DOHH2 (cell line): ENCODE results near the gene CDC42BPA.

Experiments used
- H3F3A ChIP-seq: fragments of 200-600 bp; sonication (generic), shearing (Covaris generic); 2 replicates; pipeline ENCODE4 v1.6.0; 2016; ENCODE audit warnings: antibody characterized with exemption, mild to moderate bottlenecking; ENCODE audit not compliant: control insufficient read depth, insufficient read depth
- H3K27ac ChIP-seq: fragments of 200-600 bp; sonication (generic); 2 replicates; pipeline ENCODE4 v1.5.1; 2014; ENCODE audit warnings: low read depth, mild to moderate bottlenecking, low read length, moderate library complexity
- H3K27me3 ChIP-seq: fragments of 200-600 bp; sonication (generic); 2 replicates; pipeline ENCODE4 v1.6.1; 2014; ENCODE audit warnings: mild to moderate bottlenecking, low read length, mixed read lengths; ENCODE audit not compliant: control insufficient read depth
- H3K36me3 ChIP-seq: fragments of 200-600 bp; sonication (generic); 2 replicates; pipeline ENCODE4 v1.6.1; 2014; ENCODE audit warnings: mild to moderate bottlenecking, low read length, moderate library complexity, mixed read lengths; ENCODE audit not compliant: control insufficient read depth
- H3K4me1 ChIP-seq: fragments of 200-600 bp; sonication (generic); 2 replicates; pipeline ENCODE4 v1.6.1; 2014; ENCODE audit warnings: mild to moderate bottlenecking, low read length, mixed read lengths; ENCODE audit not compliant: control insufficient read depth
- H3K4me2 ChIP-seq: fragments of 200-600 bp; sonication (generic); 2 replicates; pipeline ENCODE4 v1.6.0; 2014; ENCODE audit warnings: mild to moderate bottlenecking, low read length, moderate library complexity
- H3K4me3 ChIP-seq: fragments of 200-600 bp; sonication (generic); 2 replicates; pipeline ENCODE4 v1.5.1; 2014; ENCODE audit warnings: mild to moderate bottlenecking, low read length, mixed read lengths
- H3K79me2 ChIP-seq: fragments of 200-600 bp; sonication (generic); 2 replicates; pipeline ENCODE4 v1.6.1; 2014; ENCODE audit warnings: mild to moderate bottlenecking, low read length, mixed read lengths; ENCODE audit not compliant: control insufficient read depth
- H3K9me2 ChIP-seq: fragments of 200-600 bp; sonication (generic); replicated peaks from 2 replicates; pipeline ENCODE4 v1.6.1; 2014; ENCODE audit warnings: mild to moderate bottlenecking, low read length, mixed read lengths; ENCODE audit not compliant: control insufficient read depth
- H3K9me3 ChIP-seq: fragments of 200-600 bp; sonication (generic); 2 replicates; pipeline ENCODE4 v1.6.1; 2014; ENCODE audit warnings: antibody characterized with exemption, low read length, mixed read lengths; ENCODE audit not compliant: control insufficient read depth, insufficient read depth
- H4K20me1 ChIP-seq: fragments of 200-600 bp; sonication (generic); 2 replicates; pipeline ENCODE4 v1.6.0; 2014; ENCODE audit warnings: low read depth, mild to moderate bottlenecking, antibody characterized with exemption, low read length, moderate library complexity; ENCODE audit not compliant: control insufficient read depth, insufficient read depth
- EZH2phosphoT487 ChIP-seq: fragments of 200-600 bp; sonication (generic); IDR thresholded peaks from 2 replicates; pipeline ENCODE4 v1.6.1; 2017; ENCODE audit warnings: borderline replicate concordance, mild to moderate bottlenecking, antibody characterized with exemption, low read length, moderate library complexity, mixed read lengths
- TF ChIP-seq, protein P1 (sequence below): fragments of 200-600 bp; sonication (generic); IDR thresholded peaks from one replicate; pipeline ENCODE4 v1.5.1; 2014; ENCODE audit warnings: antibody characterized with exemption, mild to moderate bottlenecking, low read depth, low read length; ENCODE audit not compliant: poor library complexity, severe bottlenecking

Gene CDC42BPA

DNA sequence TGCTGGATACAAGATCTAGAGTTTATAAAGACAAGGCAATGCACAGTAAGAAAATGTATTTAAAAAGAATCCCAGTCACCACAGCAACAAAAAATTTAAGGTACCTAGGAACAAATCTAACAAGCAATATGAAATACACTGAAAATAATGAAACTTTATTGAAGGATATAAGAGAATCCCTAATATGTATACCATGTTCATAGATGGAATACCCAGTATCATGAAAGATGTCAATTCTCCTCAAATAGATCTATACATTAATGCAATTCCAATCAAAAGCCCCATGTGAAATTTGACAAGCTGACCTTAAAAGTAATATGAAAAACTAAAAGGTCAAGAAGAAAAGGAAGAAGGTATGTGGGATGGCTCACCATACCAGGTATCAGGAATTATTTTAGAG, 269.0 kb downstream of the CDC42BPA start:
- Histone ChIP-seq H3F3A (no peaks in the 10 kb centered on the region), H3K4me3 (no peak overlapping the region), H4K20me1 (no peaks in the 10 kb centered on the region), H3K9me2 (no peaks in the 10 kb centered on the region), H3K4me1 (no peaks in the 10 kb centered on the region), H3K9me3 (no peaks in the 10 kb centered on the region), H3K4me2 (no peak overlapping the region), H3K79me2 (no peaks in the 10 kb centered on the region), H3K36me3 (no peaks in the 10 kb centered on the region), H3K27ac (no peak overlapping the region), H3K27me3 (peaks cover 19% of the 10 kb centered on the region)
- no peak for TF ChIP-seq EZH2phosphoT487
- TF ChIP-seq, protein P1, sequence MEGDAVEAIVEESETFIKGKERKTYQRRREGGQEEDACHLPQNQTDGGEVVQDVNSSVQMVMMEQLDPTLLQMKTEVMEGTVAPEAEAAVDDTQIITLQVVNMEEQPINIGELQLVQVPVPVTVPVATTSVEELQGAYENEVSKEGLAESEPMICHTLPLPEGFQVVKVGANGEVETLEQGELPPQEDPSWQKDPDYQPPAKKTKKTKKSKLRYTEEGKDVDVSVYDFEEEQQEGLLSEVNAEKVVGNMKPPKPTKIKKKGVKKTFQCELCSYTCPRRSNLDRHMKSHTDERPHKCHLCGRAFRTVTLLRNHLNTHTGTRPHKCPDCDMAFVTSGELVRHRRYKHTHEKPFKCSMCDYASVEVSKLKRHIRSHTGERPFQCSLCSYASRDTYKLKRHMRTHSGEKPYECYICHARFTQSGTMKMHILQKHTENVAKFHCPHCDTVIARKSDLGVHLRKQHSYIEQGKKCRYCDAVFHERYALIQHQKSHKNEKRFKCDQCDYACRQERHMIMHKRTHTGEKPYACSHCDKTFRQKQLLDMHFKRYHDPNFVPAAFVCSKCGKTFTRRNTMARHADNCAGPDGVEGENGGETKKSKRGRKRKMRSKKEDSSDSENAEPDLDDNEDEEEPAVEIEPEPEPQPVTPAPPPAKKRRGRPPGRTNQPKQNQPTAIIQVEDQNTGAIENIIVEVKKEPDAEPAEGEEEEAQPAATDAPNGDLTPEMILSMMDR = no peak

DNA sequence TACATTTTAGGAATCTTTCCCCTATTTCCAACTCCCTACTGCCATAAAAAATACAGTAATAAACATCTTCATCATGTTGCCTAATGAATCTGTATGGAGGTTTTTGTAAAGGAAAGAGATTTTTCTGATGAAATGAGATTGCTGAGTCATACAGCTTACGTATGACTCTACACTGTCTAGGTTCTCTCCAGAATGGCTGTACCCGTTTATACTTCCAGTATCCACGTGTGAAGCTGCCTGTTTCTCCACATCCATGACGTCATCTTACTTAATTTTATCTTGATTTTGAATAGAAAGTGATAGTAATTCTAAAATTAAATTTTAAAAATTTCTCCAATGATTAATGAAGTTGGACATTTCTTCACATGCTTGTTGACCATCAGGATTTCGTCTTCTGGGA, 274.5 kb downstream of the CDC42BPA start:
- no peaks in the 10 kb centered on the region for H3F3A ChIP-seq
- no peaks in the 10 kb centered on the region for H4K20me1 ChIP-seq
- H3K9me3 ChIP-seq = no peaks in the 10 kb centered on the region
- H3K4me2 ChIP-seq = no peak overlapping the region
- no peaks in the 10 kb centered on the region for H3K4me1 ChIP-seq
- no peak for TF ChIP-seq EZH2phosphoT487
- TF ChIP-seq, protein P1 = no peak
- no peaks in the 10 kb centered on the region for H3K9me2 ChIP-seq
- H3K79me2 ChIP-seq = no peaks in the 10 kb centered on the region
- no peak overlapping the region for H3K4me3 ChIP-seq
- no peaks in the 10 kb centered on the region for H3K36me3 ChIP-seq
- no peak overlapping the region for H3K27ac ChIP-seq
- peaks cover 9% of the 10 kb centered on the region; the same call in 1 of the 2 replicates for H3K27me3 ChIP-seq

DNA sequence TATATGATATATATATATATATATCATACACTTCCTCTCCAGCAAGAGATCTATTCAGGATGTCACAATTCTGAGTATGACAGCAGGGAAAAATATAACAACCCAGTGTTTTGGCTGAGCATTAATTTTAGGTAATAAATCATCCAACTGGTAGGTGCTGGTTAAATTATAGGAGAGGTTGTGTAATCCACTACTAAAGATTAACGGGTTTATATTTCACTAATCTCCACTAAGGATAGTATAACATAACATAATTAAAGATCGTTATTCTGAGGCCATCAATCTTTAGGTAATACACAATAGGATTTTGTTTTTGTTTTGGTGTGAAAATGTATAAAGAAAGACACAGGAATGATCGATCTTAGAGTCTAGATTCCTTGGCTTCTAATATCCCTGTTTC, 276.0 kb downstream of the CDC42BPA start:
- Histone ChIP-seq H3K27ac (no peak overlapping the region), H3K79me2 (no peaks in the 10 kb centered on the region), H4K20me1 (no peaks in the 10 kb centered on the region), H3K36me3 (no peaks in the 10 kb centered on the region), H3K27me3 (peaks cover 10% of the 10 kb centered on the region; the same call in 1 of the 2 replicates), H3K4me1 (no peaks in the 10 kb centered on the region), H3K4me2 (no peak overlapping the region), H3F3A (no peaks in the 10 kb centered on the region), H3K9me3 (no peaks in the 10 kb centered on the region), H3K9me2 (no peaks in the 10 kb centered on the region), H3K4me3 (no peak overlapping the region)
- no peak for TF ChIP-seq EZH2phosphoT487
- TF ChIP-seq, protein P1 = no peak
